Sigmoid colon (tissue), 7 donors: ENCODE data around the gene MACROH2A1. TPM values are rescaled to one million over a fixed set of nuclear protein-coding genes. Genes with fewer than 3 reads are reported as not detected.

Experiments
- DNase-seq: peaks from one replicate; pipeline ENCODE4 v3.0.0-alpha.2; 2019
- H3K27ac ChIP-seq, 4 donors: fragments of 200-600 bp; sonication (generic); one replicate each; pipeline ENCODE4 v1.5.1; 2016 to 2019; ENCODE audit warnings: mild to moderate bottlenecking in 1 of 4
- H3K27me3 ChIP-seq, 3 donors: fragments of 200-600 bp; sonication (generic); one replicate each; pipeline ENCODE4 v1.5.1; 2019; ENCODE audit warnings: mild to moderate bottlenecking in 1 of 3
- H3K36me3 ChIP-seq, 4 donors: fragments of 200-600 bp; sonication (generic); one replicate each; pipeline ENCODE4 v1.5.1; 2016 to 2019
- H3K4me1 ChIP-seq, 4 donors: fragments of 200-600 bp; sonication (generic); one replicate each; pipeline ENCODE4 v1.5.1; 2017 to 2019
- H3K4me3 ChIP-seq, 4 donors: fragments of 200-600 bp; sonication (generic); one replicate each; pipeline ENCODE4 v1.5.1; 2017 to 2019; ENCODE audit warnings: mild to moderate bottlenecking in 2 of 4, moderate library complexity in 1 of 4
- H3K9me3 ChIP-seq, 4 donors: fragments of 200-600 bp in 3 of 4; sonication (generic) in 3 of 4; one replicate each; pipeline versions ENCODE4 v1.5.1 to v1.6.1; 2013 to 2019
- CTCF ChIP-seq, 4 experiments: fragments of 450-650 bp in 3 of 4; fragments of 200-600 bp in 1 of 4; IDR thresholded peaks; one replicate each; pipeline ENCODE4 v1.5.1; 2016 to 2019; ENCODE audit warnings: antibody characterized with exemption in 4 of 4, mild to moderate bottlenecking in 3 of 4, moderate library complexity in 2 of 4
- EP300 ChIP-seq, 4 donors: sonication (generic); formaldehyde crosslinking; IDR thresholded peaks; one replicate each; pipeline ENCODE4 v1.6.1; 2017; ENCODE audit warnings: antibody characterized with exemption in 4 of 4
- POLR2A ChIP-seq, 2 donors: fragments of 450-650 bp; IDR thresholded peaks; one replicate each; pipeline ENCODE4 v1.6.1; 2016; ENCODE audit warnings: antibody characterized with exemption in 2 of 2, mild to moderate bottlenecking in 2 of 2, moderate library complexity in 2 of 2
- POLR2AphosphoS5 ChIP-seq, 4 donors: sonication (generic); formaldehyde crosslinking; IDR thresholded peaks; one replicate each; pipeline ENCODE4 v1.6.1; 2017; ENCODE audit warnings: antibody characterized with exemption in 4 of 4
- WGBS, 2 donors: extraction: QIAGEN DNeasy Blood & Tissue Kit; methylation state at CpG; one replicate each; pipeline ENCODE4 v1.1.7; 2013; 5-methylcytosine and 5-hydroxymethylcytosine counted together
- intact Hi-C: fragments of 100-400 bp; cut with DNase I; formaldehyde crosslinking; loops from one replicate; pipeline ENCODE4 v1.15.1; 2023
- polyA plus RNA-seq, 3 donors: library from polyadenylated mRNA; stranded (reverse); fragments of 200-250 nt; gene quantifications; one replicate each; pipeline ENCODE4 v1.2.3, GENCODE V29; 2013
- total RNA-seq, 4 donors: library from RNA; depleted of rRNA; stranded (reverse); fragments of >200 nt; gene quantifications; one replicate each; pipeline ENCODE4 v1.1.0, GENCODE V29; 2016
- donor health status: healthy with polysubstance abuse.
- donor health status: Bipolar disorder and iron deficiency.
- donor health status: healthy.

MACROH2A1 gene
- total and polyA plus RNA-seq, 7 donors = 123 to 202 (median 175) TPM

GRCh38 chr5:135328128-135328687 lies 70.8 kb downstream of the MACROH2A1 start:
- no peaks in the 10 kb centered on the region for H3K9me3 ChIP-seq
- no peak for DNase-seq
- no peak overlapping the region for H3K4me3 ChIP-seq
- no peaks in the 10 kb centered on the region for H3K27me3 ChIP-seq
- peaks cover 0 to 6% (median 0%) of the 10 kb centered on the region in 4 donors for H3K36me3 ChIP-seq
- no peak overlapping the region for H3K27ac ChIP-seq
- TF ChIP-seq POLR2AphosphoS5 (IDR thresholded peaks at IDR 0.05) (no peak), EP300 (IDR thresholded peaks at IDR 0.05) (no peak), CTCF (IDR thresholded peaks at IDR 0.05) (no peak), POLR2A (IDR thresholded peaks at IDR 0.05) (no peak)
- intact Hi-C loops = no loop called here
- 92 to 96% methylated on average over 5 of the region's 5 CpGs for WGBS, 2 donors
- H3K4me1 ChIP-seq = peaks cover 0 to 5% (median 2%) of the 10 kb centered on the region in 4 donors

DNA sequence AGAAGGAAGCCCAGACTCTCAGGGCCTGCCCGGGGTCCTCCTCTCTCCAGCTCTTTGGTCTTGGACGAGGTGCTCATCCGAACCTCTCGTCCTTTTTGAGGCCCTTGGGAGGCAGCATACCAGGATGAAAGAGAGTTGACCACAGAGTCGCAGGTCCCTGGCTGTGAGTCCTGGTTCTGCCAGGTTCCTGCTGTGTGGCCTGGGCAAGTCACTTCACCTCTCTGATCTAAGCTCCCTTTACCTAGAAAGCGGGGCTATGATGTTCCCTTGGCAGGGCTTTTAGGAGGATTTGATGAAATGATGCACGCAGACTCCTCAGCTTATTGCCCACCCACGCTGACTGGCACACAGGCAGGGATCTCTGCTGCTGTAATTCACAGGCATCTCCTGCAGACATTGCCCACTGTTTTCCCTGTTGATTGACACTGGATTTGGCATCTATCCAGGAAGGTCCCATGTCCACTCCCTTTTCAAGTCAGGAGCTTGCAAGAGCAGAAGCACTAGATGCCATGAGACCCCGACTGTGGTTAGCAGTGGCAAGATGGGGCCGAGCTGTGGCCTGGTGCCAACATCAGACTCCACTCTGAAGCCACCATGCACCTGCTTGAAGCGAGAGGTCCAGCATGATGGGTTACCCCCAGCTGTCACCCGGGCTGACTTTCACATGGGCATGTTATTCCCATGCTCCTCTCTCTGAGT lies 71.5 kb downstream of the MACROH2A1 start:
- 91 to 93% methylated on average over 12 of the region's 12 CpGs for WGBS, 2 donors
- Histone ChIP-seq H3K27me3 (no peaks in the 10 kb centered on the region), H3K4me1 (peaks cover 0 to 3% (median 0%) of the 10 kb centered on the region in 4 donors), H3K9me3 (no peaks in the 10 kb centered on the region), H3K36me3 (peaks cover 0 to 6% (median 0%) of the 10 kb centered on the region in 4 donors), H3K27ac (no peak overlapping the region), H3K4me3 (no peak overlapping the region)
- intact Hi-C loops = no loop called here
- DNase-seq = peak; percentile 52
- TF ChIP-seq EP300 (IDR thresholded peaks at IDR 0.05) (no peak), POLR2AphosphoS5 (IDR thresholded peaks at IDR 0.05) (no peak), POLR2A (IDR thresholded peaks at IDR 0.05) (no peak), CTCF (IDR thresholded peaks at IDR 0.05) (no peak)

- intact Hi-C loops = no loop called here
Observed at GRCh38 chr5:135326296-135327254, 72.5 kb downstream of the MACROH2A1 start.

GRCh38 chr5:135324897-135325650 lies 74.0 kb downstream of the MACROH2A1 start:
- no peaks in the 10 kb centered on the region for H3K27me3 ChIP-seq
- 71 to 78% methylated on average over 17 of the region's 17 CpGs for WGBS, 2 donors
- H3K4me3 ChIP-seq = no peak overlapping the region
- no peaks in the 10 kb centered on the region for H3K36me3 ChIP-seq
- no peak overlapping the region for H3K27ac ChIP-seq
- H3K9me3 ChIP-seq = no peaks in the 10 kb centered on the region
- TF ChIP-seq POLR2AphosphoS5 (IDR thresholded peaks at IDR 0.05) = no peak
- no peak for TF ChIP-seq EP300 (IDR thresholded peaks at IDR 0.05)
- TF ChIP-seq CTCF (IDR thresholded peaks at IDR 0.05) = no peak
- no peak for TF ChIP-seq POLR2A (IDR thresholded peaks at IDR 0.05)
- DNase-seq = no peak
- intact Hi-C loops = no loop called here
- H3K4me1 ChIP-seq = no peaks in the 10 kb centered on the region

More at GRCh38 chr5:135326296-135327254, 72.5 kb downstream of the MACROH2A1 start:
- no peak for DNase-seq
- Histone ChIP-seq H3K4me1 (no peaks in the 10 kb centered on the region), H3K36me3 (peaks cover 0 to 6% (median 0%) of the 10 kb centered on the region in 4 donors), H3K27me3 (no peaks in the 10 kb centered on the region), H3K9me3 (no peaks in the 10 kb centered on the region), H3K4me3 (no peak overlapping the region), H3K27ac (no peak overlapping the region)
- WGBS, 2 donors = 85 to 86% methylated on average over 48 of the region's 48 CpGs
- TF ChIP-seq POLR2AphosphoS5 (IDR thresholded peaks at IDR 0.05) = no peak
